HG03439 (cell line): ENCODE measurements around the gene SGK1.

Experiments
- ATAC-seq: cut with Tn5 transposase; IDR thresholded peaks from one replicate; pipeline ENCODE4 v1.9.1; 2021; ENCODE audit warnings: mild to moderate bottlenecking, moderate library complexity; ENCODE audit not compliant: unreplicated experiment

Gene SGK1

GRCh38 chr6:134132494-134133141 is 185.3 kb downstream of the SGK1 start:
- ATAC-seq, result no peak

DNA sequence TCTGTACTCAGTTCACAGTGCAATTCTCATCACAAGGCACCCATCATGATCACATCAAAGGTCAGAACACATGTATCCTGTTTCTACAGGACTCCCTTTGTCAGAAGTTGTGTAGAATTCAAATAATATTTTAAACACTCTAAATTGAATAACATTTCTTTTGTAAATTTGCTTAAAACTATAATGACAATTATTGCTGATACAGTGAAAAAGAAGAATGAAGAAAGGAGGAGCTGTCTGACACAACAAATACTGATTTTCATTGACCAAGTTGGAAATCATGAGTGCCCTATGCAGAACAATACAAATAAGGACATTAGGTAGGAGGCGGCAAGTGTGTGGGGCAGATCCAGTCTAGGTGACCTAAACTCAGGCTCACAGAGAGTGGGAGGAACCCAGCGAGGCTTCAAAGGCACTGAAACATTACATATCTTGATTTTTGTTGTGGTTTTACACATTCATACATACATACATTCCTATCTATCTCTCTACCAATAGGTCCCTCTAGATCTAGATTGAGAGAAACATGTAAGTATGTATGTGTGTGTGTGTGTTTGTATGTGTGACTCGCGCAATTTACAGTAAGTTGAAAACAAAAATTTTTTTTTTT is 186.3 kb downstream of the SGK1 start:
- ATAC-seq, result no peak

DNA sequence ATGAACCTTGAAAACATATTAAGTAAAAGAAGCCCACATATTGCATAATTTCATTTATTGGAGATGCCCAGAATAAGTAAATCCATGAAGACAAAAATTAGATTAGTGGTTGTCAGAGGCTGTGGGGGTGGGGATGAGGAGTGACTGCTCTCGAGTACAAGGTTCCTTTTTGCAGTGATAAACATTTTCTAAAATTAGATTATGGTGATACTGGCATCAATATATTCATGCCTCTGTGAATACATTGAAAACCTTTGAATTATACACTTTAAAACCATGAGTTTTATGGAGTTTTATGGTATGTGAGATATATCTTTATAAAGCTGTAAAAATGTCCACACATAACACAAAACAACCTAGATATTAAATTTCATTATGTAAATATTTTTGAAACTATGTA is 189.8 kb downstream of the SGK1 start:
- no peak for ATAC-seq

- peak; percentile 61 for ATAC-seq
These were observed 194.2 kb downstream of the SGK1 start for GRCh38 chr6:134123666-134124208.

DNA sequence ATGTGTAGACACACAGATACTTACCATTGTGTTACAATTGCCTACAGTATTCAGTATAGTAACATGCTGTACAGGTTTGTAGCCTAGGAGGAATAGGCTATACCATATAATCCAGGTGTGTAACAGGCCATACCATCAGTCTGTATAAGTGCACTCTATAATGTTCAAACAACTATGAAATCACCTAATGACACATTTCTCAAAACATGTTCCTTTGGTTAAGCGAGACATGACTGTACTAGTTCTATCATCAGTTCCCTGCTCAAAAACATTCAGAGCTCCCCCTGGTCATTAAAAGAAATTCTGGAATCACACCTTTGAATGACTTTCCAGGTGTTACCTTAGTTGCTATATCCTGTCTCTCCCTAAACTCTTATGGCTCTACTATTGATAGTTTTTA is 195.1 kb downstream of the SGK1 start:
- no peak for ATAC-seq

- ATAC-seq, result no peak
These were observed 198.4 kb downstream of the SGK1 start for GRCh38 chr6:134119486-134119885.
